ENCODE measurements around the gene PDPK1. TPM values are rescaled to one million over a fixed set of nuclear protein-coding genes. Genes with fewer than 3 reads are reported as not detected.
A peak's percentile ranks its signal among the peaks of the same experiment; 100 is the strongest.

The PDPK1 gene
- total and polyA plus RNA-seq, 2 of the 4 experiments (the other 2 are of a cell fraction): 10.6 to 27.3 TPM

GRCh38 chr16:2511996-2512734 is 25.7 kb upstream of the PDPK1 start:
- H2BK20ac ChIP-seq (ENCODE audit: low read depth, low read length): no peak overlapping the region
- peaks cover 28% of the 10 kb centered on the region for H4K20me1 ChIP-seq (ENCODE audit: insufficient read depth, low read length)
- POLR2A ChIA-PET (ENCODE audit: unreplicated experiment): no interaction called here
- no peak overlapping the region for H2BK120ac ChIP-seq (ENCODE audit: low read depth, low read length)
- 93% methylated on average over 8 of the region's 17 CpGs; no CpG with 5 or more reads in 1 of the 2 experiments for WGBS, 2 experiments (ENCODE audit: extremely low coverage in 2 of 2, insufficient read length in 1 of 2)
- no peak overlapping the region for H2AK5ac ChIP-seq (ENCODE audit: low read depth, low read length)
- BruUV-seq (replicated peaks): no TSS peak
- dilution Hi-C loops (cut with HindIII; ENCODE audit: low sequenced_read_pairs, unreplicated experiment): no loop called here
- H3K4me3 ChIP-seq (ENCODE audit: insufficient read depth, low read depth, low read length): no peak overlapping the region
- no peak overlapping the region for H2BK5ac ChIP-seq (ENCODE audit: low read depth, low read length, poor library complexity, severe bottlenecking)
- H3K4me1 ChIP-seq (ENCODE audit: control insufficient read depth, insufficient read depth, low read length): peaks cover 16% of the 10 kb centered on the region
- H3K14ac ChIP-seq (replicated peaks; ENCODE audit: low read depth, low read length): no peak overlapping the region
- H4K91ac ChIP-seq (ENCODE audit: insufficient read depth, low read depth, low read length): no peak overlapping the region
- no peak for TF ChIP-seq CEBPB (IDR thresholded peaks at IDR 0.05; ENCODE audit: low read depth, low read length)
- TF ChIP-seq POLR2A (IDR thresholded peaks at IDR 0.05; ENCODE audit: low read depth, low read length): no peak
- TF ChIP-seq MXI1 (IDR thresholded peaks at IDR 0.05; ENCODE audit: borderline replicate concordance, low read depth, low read length): no peak
- TF ChIP-seq NFE2L2 (IDR thresholded peaks at IDR 0.05; ENCODE audit: low read depth, low read length): no peak
- TF ChIP-seq RFX5 (IDR thresholded peaks at IDR 0.05; ENCODE audit: low read depth, low read length): no peak
- TF ChIP-seq, protein P1, sequence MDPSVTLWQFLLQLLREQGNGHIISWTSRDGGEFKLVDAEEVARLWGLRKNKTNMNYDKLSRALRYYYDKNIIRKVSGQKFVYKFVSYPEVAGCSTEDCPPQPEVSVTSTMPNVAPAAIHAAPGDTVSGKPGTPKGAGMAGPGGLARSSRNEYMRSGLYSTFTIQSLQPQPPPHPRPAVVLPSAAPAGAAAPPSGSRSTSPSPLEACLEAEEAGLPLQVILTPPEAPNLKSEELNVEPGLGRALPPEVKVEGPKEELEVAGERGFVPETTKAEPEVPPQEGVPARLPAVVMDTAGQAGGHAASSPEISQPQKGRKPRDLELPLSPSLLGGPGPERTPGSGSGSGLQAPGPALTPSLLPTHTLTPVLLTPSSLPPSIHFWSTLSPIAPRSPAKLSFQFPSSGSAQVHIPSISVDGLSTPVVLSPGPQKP (IDR thresholded peaks at IDR 0.05; ENCODE audit: borderline replicate concordance, low read depth, low read length): no peak
- TF ChIP-seq MAZ (IDR thresholded peaks at IDR 0.05; ENCODE audit: borderline replicate concordance, low read depth, low read length): no peak
- TF ChIP-seq RAD21 (IDR thresholded peaks at IDR 0.05; ENCODE audit: low read length): no peak
- TF ChIP-seq BHLHE40 (IDR thresholded peaks at IDR 0.05; ENCODE audit: low read depth, low read length): no peak
- TF ChIP-seq MAFK (IDR thresholded peaks at IDR 0.05; ENCODE audit: low read depth, low read length): no peak
- no peak for TF ChIP-seq USF2 (IDR thresholded peaks at IDR 0.05; ENCODE audit: low read depth, low read length)
- TF ChIP-seq, protein P2, sequence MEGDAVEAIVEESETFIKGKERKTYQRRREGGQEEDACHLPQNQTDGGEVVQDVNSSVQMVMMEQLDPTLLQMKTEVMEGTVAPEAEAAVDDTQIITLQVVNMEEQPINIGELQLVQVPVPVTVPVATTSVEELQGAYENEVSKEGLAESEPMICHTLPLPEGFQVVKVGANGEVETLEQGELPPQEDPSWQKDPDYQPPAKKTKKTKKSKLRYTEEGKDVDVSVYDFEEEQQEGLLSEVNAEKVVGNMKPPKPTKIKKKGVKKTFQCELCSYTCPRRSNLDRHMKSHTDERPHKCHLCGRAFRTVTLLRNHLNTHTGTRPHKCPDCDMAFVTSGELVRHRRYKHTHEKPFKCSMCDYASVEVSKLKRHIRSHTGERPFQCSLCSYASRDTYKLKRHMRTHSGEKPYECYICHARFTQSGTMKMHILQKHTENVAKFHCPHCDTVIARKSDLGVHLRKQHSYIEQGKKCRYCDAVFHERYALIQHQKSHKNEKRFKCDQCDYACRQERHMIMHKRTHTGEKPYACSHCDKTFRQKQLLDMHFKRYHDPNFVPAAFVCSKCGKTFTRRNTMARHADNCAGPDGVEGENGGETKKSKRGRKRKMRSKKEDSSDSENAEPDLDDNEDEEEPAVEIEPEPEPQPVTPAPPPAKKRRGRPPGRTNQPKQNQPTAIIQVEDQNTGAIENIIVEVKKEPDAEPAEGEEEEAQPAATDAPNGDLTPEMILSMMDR (conservative IDR thresholded peaks at IDR 0.05; ENCODE audit: low read depth, low read length): no peak
- TF ChIP-seq SMC3 (IDR thresholded peaks at IDR 0.05; ENCODE audit: low read depth, low read length): no peak
- no peak for TF ChIP-seq FOS (IDR thresholded peaks at IDR 0.05; ENCODE audit: low read depth, low read length)
- TF ChIP-seq CHD1 (IDR thresholded peaks at IDR 0.05; ENCODE audit: low read depth, low read length): no peak
- TF ChIP-seq RCOR1 (IDR thresholded peaks at IDR 0.05; ENCODE audit: insufficient replicate concordance, low read length): no peak
- no peak overlapping the region for H3K4me2 ChIP-seq (ENCODE audit: low read depth, low read length)
- H3K23ac ChIP-seq (ENCODE audit: low read depth, low read length): no peak overlapping the region
- intact Hi-C loops (cut with micrococcal nuclease): no loop called here
- H3K27me3 ChIP-seq (ENCODE audit: control insufficient read depth, insufficient read depth, low read length): no peaks in the 10 kb centered on the region
- H2AK9ac ChIP-seq (replicated peaks; ENCODE audit: low read depth, low read length, poor library complexity): peak overlapping the region; percentile 6
- H3K36me3 ChIP-seq (ENCODE audit: control insufficient read depth, insufficient read depth, low read length): no peaks in the 10 kb centered on the region
- H2BK15ac ChIP-seq (ENCODE audit: low read depth, low read length): no peak overlapping the region
- no peak overlapping the region for H3K9ac ChIP-seq (ENCODE audit: low read depth, low read length)
- DNase-seq: no peak
- no peak overlapping the region for H3K56ac ChIP-seq (ENCODE audit: extremely low read depth, insufficient read depth, low read length)
- no peak overlapping the region for H3K18ac ChIP-seq (ENCODE audit: low read depth, low read length)
- H4K5ac ChIP-seq (ENCODE audit: low read depth, low read length): no peak overlapping the region
- H3K4ac ChIP-seq (ENCODE audit: low read depth, low read length): no peak overlapping the region
- H4K8ac ChIP-seq (ENCODE audit: low read depth in 2 of 2, low read length in 2 of 2): no peak overlapping the region; a peak in 1 of 4 replicates
- H3K9me3 ChIP-seq (ENCODE audit: control insufficient read depth, insufficient read depth, low read length): no peaks in the 10 kb centered on the region
- in situ Hi-C loops (cut with MboI; ENCODE audit: low sequenced_read_pairs): no loop called here
- CTCF ChIA-PET: no interaction called here
- peaks cover 18% of the 10 kb centered on the region for H3K9me1 ChIP-seq (ENCODE audit: insufficient read depth, low read length)
- peaks cover 0 to 35% of the 10 kb centered on the region in 2 experiments; a peak in 2 of 4 replicates for H3K79me1 ChIP-seq (ENCODE audit: low read depth in 1 of 2, low read length in 2 of 2)
- H2AFZ ChIP-seq (replicated peaks; ENCODE audit: low read length, poor library complexity): peak overlapping the region; percentile 15
- no peak for ATAC-seq (ENCODE audit: low read depth)
- no peak overlapping the region for H3K27ac ChIP-seq (ENCODE audit: insufficient read depth, low read length)

Data from IMR-90 (cell line).